GM19025 (cell line): Measurements from ENCODE around the gene STK32A.

ENCODE experiments used
- ATAC-seq: cut with Tn5 transposase; IDR thresholded peaks from one replicate; pipeline ENCODE4 v1.9.1; 2021; ENCODE audit warnings: mild to moderate bottlenecking, low read depth, moderate library complexity; ENCODE audit not compliant: unreplicated experiment

The STK32A gene

GRCh38 chr5:147248561-147248960, 13.7 kb downstream of the STK32A start:
- no peak for ATAC-seq

GRCh38 chr5:147259837-147260236, 25.0 kb downstream of the STK32A start:
- no peak for ATAC-seq

GRCh38 chr5:147267082-147267832, 32.4 kb downstream of the STK32A start:
- ATAC-seq = no peak

- ATAC-seq = no peak
These were observed 41.7 kb downstream of the STK32A start for GRCh38 chr5:147276497-147276896.

GRCh38 chr5:147286296-147286695, 51.5 kb downstream of the STK32A start:
- no peak for ATAC-seq

GRCh38 chr5:147287110-147287509, 52.3 kb downstream of the STK32A start:
- ATAC-seq = no peak

GRCh38 chr5:147290261-147290660, 55.4 kb downstream of the STK32A start:
- no peak for ATAC-seq

- no peak for ATAC-seq
These were observed 68.4 kb downstream of the STK32A start for GRCh38 chr5:147303251-147303650.

GRCh38 chr5:147303976-147304375, 69.2 kb downstream of the STK32A start:
- ATAC-seq = no peak

GRCh38 chr5:147305147-147305546, 70.3 kb downstream of the STK32A start:
- ATAC-seq = no peak

GRCh38 chr5:147306351-147306750, 71.5 kb downstream of the STK32A start:
- ATAC-seq = no peak

GRCh38 chr5:147307170-147307569, 72.3 kb downstream of the STK32A start:
- no peak for ATAC-seq

- no peak for ATAC-seq
These were observed 74.8 kb downstream of the STK32A start for GRCh38 chr5:147309621-147310020.

GRCh38 chr5:147310059-147310704, 75.4 kb downstream of the STK32A start:
- ATAC-seq = no peak

- ATAC-seq = no peak
These were observed 83.3 kb downstream of the STK32A start for GRCh38 chr5:147317978-147318684.

GRCh38 chr5:147321569-147321968, 86.7 kb downstream of the STK32A start:
- ATAC-seq = no peak

- ATAC-seq = no peak
These were observed 92.6 kb downstream of the STK32A start for GRCh38 chr5:147327421-147327820.

- no peak for ATAC-seq
These were observed 93.1 kb downstream of the STK32A start for GRCh38 chr5:147327905-147328304.

GRCh38 chr5:147332658-147333057, 97.8 kb downstream of the STK32A start:
- peak; percentile 76 for ATAC-seq

- no peak for ATAC-seq
These were observed 102.0 kb downstream of the STK32A start for GRCh38 chr5:147336876-147337275.

GRCh38 chr5:147339313-147339712, 104.5 kb downstream of the STK32A start:
- no peak for ATAC-seq
